Right kidney (tissue), 1 donor: Measurements from ENCODE around the gene PPP4R3B.

ENCODE experiments used
- DNase-seq: peaks from one replicate; pipeline ENCODE4 v3.0.0-alpha.2; 2016

PPP4R3B gene

DNA sequence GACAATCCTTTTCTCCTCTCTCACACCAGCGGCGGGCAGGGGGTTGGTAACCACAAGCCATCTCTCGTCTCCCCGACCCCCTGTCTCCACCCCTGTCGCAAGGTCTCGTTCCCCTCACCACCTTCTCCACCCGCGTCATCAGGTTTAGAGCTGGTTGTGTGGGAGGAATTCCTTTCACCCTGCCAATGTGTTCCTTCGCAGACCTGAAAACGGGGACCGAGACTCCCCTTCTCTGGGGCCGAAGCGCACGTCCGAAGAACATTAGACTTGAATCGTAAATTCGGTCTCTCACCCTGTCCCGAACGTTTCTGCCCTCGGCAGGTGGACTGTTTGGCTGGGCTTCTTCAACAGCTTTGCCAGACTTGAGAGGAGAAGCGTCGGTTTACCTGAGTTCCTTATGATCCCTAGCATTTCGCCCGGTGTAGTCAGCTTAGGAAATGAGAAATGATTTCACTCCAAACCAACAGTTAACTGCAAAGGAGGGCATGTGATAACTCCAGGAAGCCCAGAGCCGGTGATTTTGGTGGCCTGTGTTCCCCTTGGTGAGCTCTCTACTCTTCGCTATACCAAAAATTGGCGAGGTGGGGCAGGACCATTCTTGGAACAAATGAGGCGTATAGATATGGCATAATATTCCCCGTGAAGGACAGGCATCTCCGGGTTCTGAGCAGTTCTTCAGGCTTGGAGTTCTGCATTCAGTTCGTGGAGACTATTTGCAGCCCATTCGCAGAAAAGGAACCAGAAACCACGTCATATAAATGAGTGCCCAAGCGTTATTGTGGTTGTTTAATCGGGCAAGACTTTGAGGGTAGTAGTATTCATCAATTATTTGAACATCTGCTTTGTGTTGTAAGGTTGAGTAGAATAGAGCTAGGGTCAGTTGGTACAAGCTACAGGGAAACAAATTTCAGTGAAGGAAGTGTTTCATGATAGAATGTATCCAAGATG is 97.2 kb downstream of the PPP4R3B start:
- peak; percentile 89 for DNase-seq

GRCh38 chr2:55518841-55519165 is 98.6 kb downstream of the PPP4R3B start:
- no peak for DNase-seq

GRCh38 chr2:55511508-55512124 is 105.8 kb downstream of the PPP4R3B start:
- DNase-seq, result no peak

DNA sequence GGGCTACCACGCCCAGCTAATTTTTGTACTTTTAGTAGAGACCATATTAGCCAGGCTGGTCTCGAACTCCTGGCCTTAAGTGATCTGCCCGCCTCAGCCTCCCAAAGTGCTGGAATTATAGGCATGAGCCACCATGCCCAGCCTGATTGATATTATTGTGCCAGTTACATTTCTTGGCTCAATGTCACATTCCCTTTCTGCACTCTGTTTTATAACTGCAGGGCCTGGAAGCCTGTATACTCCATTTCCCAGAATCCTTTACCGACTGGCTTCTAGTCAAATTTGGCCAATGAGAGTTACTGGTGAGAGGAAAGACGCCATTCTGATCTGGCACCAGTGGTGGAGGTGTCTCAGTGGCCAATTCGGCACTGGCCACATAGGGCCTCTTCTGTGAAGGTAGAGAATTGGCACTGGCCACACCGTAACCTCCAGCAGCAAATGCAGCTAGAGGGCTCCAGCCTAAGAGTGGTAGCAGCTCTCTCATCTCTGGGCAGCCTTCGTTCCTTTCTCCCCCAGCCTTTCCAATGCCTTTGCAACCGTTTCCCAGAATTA is 114.8 kb downstream of the PPP4R3B start:
- no peak for DNase-seq

- no peak for DNase-seq
Observed at GRCh38 chr2:55500025-55500424, 117.4 kb downstream of the PPP4R3B start.

DNA sequence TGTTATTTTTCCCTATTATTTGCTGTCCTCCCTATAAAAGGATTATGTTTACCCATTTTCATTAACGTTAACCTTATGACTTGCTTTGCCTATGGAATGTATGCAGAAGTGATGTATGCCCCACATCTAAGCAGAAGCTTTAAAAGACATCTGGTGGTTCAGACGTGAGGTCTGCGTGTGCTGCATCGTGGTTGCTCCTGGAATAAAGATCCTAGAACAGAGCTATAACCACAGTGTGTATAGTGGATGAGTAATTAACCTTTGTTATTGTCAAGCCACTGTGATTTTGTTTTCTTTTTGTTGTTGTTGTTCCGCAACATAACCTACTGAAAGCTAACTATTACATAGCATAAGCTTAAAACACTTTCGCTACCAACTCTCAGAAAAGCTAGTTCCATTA is 118.8 kb downstream of the PPP4R3B start:
- no peak for DNase-seq
